Fibroblast of lung (primary cell): Measurements from ENCODE around the gene SLC23A1. TPM values are rescaled to one million over a fixed set of nuclear protein-coding genes. Genes with fewer than 3 reads are reported as not detected.

ENCODE experiments used
- DNase-seq, 2 donors: peaks; one replicate each; pipeline versions ENCODE4 v3.0.0 to v3.0.0-alpha.2; 2010; ENCODE audit warnings: low read depth in 2 of 2
- H2AFZ ChIP-seq: 2 replicates; pipeline ENCODE4 v1.5.1; 2012; ENCODE audit warnings: low read length, control low read depth, inconsistent platforms
- H3K27ac ChIP-seq: 2 replicates; pipeline ENCODE4 v1.5.1; 2011; ENCODE audit warnings: low read length, control low read depth; ENCODE audit not compliant: insufficient read depth
- H3K27me3 ChIP-seq: 2 replicates; pipeline ENCODE4 v1.5.1; 2011; ENCODE audit warnings: mild to moderate bottlenecking, low read length; ENCODE audit not compliant: control insufficient read depth, insufficient read depth
- H3K36me3 ChIP-seq: 2 replicates; pipeline ENCODE4 v1.5.1; 2011; ENCODE audit warnings: low read length; ENCODE audit not compliant: control insufficient read depth, insufficient read depth
- H3K4me1 ChIP-seq: 2 replicates; pipeline ENCODE4 v1.5.1; 2011; ENCODE audit warnings: low read length; ENCODE audit not compliant: control insufficient read depth, insufficient read depth; ENCODE audit errors: extremely low read depth
- H3K4me2 ChIP-seq: 2 replicates; pipeline ENCODE4 v1.5.1; 2011; ENCODE audit warnings: low read length, control low read depth; ENCODE audit not compliant: insufficient read depth; ENCODE audit errors: extremely low read depth
- H3K4me3 ChIP-seq, 4 experiments: fragments of 200-600 bp in 1 of 4; sonication (generic) in 1 of 4; replicated peaks in 1 of 4; 2 replicates each; pipeline ENCODE4 v1.5.1; 2011 to 2016; ENCODE audit warnings: low read length in 4 of 4, low read depth in 3 of 4, mild to moderate bottlenecking in 3 of 4, control low read depth in 2 of 4, inconsistent platforms in 1 of 4, mixed read lengths in 1 of 4; ENCODE audit not compliant: insufficient read depth in 1 of 4; ENCODE audit errors: control extremely low read depth in 1 of 4
- H3K79me2 ChIP-seq: 2 replicates; pipeline ENCODE4 v1.5.1; 2012; ENCODE audit warnings: mild to moderate bottlenecking, low read length, inconsistent platforms; ENCODE audit not compliant: control insufficient read depth, insufficient read depth
- H3K9ac ChIP-seq: 2 replicates; pipeline ENCODE4 v1.5.1; 2011; ENCODE audit warnings: mild to moderate bottlenecking, low read length, control low read depth; ENCODE audit not compliant: insufficient read depth
- H3K9me3 ChIP-seq: 2 replicates; pipeline ENCODE4 v1.5.1; 2012; ENCODE audit warnings: low read depth, low read length; ENCODE audit not compliant: control insufficient read depth, insufficient read depth
- H4K20me1 ChIP-seq: 2 replicates; pipeline ENCODE4 v1.5.1; 2011; ENCODE audit warnings: low read length; ENCODE audit not compliant: control insufficient read depth, insufficient read depth; ENCODE audit errors: extremely low read depth
- EZH2 ChIP-seq: IDR thresholded peaks from 2 replicates; pipeline ENCODE4 v1.5.1; 2012; ENCODE audit warnings: low read length, control low read depth, mild to moderate bottlenecking; ENCODE audit errors: missing control alignments
- polyA plus RNA-seq, 2 donors: library from polyadenylated mRNA; depleted of rRNA in 1 of 2; stranded (reverse) in 1 of 2; unstranded in 1 of 2; fragments of >200 nt; gene quantifications; 2 replicates each; pipeline ENCODE4 v1.2.1, GENCODE V29; 2011 to 2012; ENCODE audit warnings: missing spikeins in 1 of 2
- total RNA-seq: library from RNA; depleted of rRNA; stranded (reverse); fragments of >200 nt; gene quantifications from 2 replicates; pipeline ENCODE4 v1.2.1, GENCODE V29; 2014
- TF ChIP-seq, protein P1 (sequence below), 2 donors: IDR thresholded peaks in 1 of 2; conservative IDR thresholded peaks in 1 of 2; 1 replicate in 1 of 2; 2 replicates in 1 of 2; pipeline ENCODE4 v1.5.1; 2011 to 2012; ENCODE audit warnings: low read length in 2 of 2, control low read depth in 1 of 2, inconsistent platforms in 1 of 2, low read depth in 1 of 2, mild to moderate bottlenecking in 1 of 2

SLC23A1 gene
- total and polyA plus RNA-seq, 2 donors (not counting 1 experiment from before 2014, with no cell fraction given), result not detected

DNA sequence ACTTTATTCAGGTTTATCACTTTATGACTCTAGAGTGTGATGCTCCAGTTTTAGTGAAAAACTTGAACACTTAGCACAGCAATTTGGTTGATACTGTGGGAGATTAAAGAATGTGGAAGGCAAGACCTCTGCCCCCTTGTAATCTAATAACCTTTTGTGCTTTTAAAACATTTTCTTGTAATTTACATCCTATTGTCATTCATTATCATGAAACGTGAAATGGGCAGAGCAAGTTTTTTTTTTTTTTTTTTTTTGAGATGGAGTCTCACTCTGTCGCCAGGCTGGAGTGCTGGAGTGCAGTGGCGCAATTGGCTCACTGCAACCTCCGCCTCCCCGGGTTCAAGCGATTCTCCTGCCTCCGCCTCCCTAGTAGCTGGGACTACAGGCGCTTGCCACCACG, 39.6 kb downstream of the SLC23A1 start:
- H3K9ac ChIP-seq, result no peak overlapping the region
- TF ChIP-seq, protein P1, sequence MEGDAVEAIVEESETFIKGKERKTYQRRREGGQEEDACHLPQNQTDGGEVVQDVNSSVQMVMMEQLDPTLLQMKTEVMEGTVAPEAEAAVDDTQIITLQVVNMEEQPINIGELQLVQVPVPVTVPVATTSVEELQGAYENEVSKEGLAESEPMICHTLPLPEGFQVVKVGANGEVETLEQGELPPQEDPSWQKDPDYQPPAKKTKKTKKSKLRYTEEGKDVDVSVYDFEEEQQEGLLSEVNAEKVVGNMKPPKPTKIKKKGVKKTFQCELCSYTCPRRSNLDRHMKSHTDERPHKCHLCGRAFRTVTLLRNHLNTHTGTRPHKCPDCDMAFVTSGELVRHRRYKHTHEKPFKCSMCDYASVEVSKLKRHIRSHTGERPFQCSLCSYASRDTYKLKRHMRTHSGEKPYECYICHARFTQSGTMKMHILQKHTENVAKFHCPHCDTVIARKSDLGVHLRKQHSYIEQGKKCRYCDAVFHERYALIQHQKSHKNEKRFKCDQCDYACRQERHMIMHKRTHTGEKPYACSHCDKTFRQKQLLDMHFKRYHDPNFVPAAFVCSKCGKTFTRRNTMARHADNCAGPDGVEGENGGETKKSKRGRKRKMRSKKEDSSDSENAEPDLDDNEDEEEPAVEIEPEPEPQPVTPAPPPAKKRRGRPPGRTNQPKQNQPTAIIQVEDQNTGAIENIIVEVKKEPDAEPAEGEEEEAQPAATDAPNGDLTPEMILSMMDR (conservative IDR thresholded peaks at IDR 0.05 in 1 of 2, IDR thresholded peaks at IDR 0.05 in 1 of 2; ENCODE audit: low read depth in 1 of 2, low read length in 2 of 2), result no peak
- TF ChIP-seq EZH2, result no peak
- H3K79me2 ChIP-seq, result peaks cover 59% of the 10 kb centered on the region
- no peaks in the 10 kb centered on the region for H3K9me3 ChIP-seq
- peak overlapping the region; percentile 84 to 98 (median 92) for H3K4me3 ChIP-seq
- no peak for DNase-seq
- no peaks in the 10 kb centered on the region for H3K27me3 ChIP-seq
- no peaks in the 10 kb centered on the region for H4K20me1 ChIP-seq
- H3K36me3 ChIP-seq, result no peaks in the 10 kb centered on the region
- H3K4me2 ChIP-seq, result peak overlapping the region; percentile 94
- H3K27ac ChIP-seq, result no peak overlapping the region
- no peak overlapping the region for H2AFZ ChIP-seq
- H3K4me1 ChIP-seq, result peaks cover 4% of the 10 kb centered on the region

DNA sequence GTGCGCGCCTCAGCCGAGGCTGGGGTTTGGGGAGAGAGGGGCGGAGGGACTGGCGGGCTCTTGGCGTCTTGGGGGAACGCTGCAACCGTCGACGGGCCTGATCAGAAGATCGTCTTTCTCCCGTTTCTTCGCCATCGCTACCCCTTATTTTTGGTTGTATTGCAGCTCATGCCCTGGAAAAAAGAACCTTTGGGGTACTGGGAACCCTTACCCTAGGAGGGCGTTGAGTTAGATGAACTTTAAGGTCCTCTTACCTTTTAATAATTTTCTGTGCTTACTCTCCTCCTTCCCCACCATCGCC, 40.7 kb downstream of the SLC23A1 start:
- Histone ChIP-seq H3K4me3 (peak overlapping the region; percentile 84 to 98 (median 92)), H3K79me2 (peaks cover 48% of the 10 kb centered on the region), H2AFZ (no peak overlapping the region), H3K4me2 (peak overlapping the region; percentile 94), H3K9ac (peak overlapping the region; percentile 95), H3K27ac (peak overlapping the region; percentile 98), H3K9me3 (no peaks in the 10 kb centered on the region), H4K20me1 (no peaks in the 10 kb centered on the region), H3K4me1 (peaks cover 4% of the 10 kb centered on the region), H3K36me3 (no peaks in the 10 kb centered on the region), H3K27me3 (no peaks in the 10 kb centered on the region)
- no peak for DNase-seq
- no peak for TF ChIP-seq EZH2
- TF ChIP-seq, protein P1 (conservative IDR thresholded peaks at IDR 0.05 in 1 of 2, IDR thresholded peaks at IDR 0.05 in 1 of 2; ENCODE audit: low read depth in 1 of 2, low read length in 2 of 2), result no peak

DNA sequence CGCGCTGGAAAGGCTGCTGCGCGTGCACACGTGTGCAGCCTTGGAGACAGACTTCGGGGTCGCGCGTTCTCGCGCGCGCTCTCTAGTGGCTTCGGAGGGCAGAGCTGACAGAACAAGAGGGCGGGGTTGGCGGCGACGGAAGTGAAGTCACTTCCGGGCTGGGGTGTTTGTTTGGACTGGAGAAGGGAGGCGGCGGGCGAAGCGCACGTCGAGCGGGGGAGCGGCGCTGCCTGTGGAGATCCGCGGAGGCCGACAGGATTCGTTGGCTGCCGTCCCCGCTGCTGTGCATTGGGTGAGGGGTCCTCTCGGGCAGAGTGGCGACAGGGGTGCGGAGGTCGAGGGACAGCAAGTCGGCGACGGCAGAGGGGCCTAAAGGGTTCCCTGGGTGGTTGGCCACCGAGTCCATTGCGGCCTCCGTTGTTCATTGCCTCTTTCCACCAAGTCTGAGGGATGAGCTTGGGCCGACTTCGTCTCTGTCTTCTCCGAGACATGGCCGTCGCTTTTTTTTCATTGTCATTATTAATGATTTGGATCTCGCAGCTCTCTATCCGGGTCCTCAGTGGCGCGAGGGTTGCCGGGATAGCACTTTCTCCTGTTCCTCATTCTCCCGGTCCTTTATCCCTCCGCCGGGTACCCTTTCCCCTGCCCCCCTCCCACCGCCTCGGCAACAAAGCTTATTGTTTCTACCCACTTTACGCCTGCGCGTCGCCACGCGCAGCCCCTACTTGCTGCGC, 41.2 kb downstream of the SLC23A1 start, which contains the start of gene PAIP2:
Gene PAIP2 (plus strand): TSS at position 166 of the 734 bp plus-strand sequence. CDS start 21,931 bp downstream, outside the sequence.
- Histone ChIP-seq H3K9me3 (no peaks in the 10 kb centered on the region), H4K20me1 (no peaks in the 10 kb centered on the region), H2AFZ (peak within 1 kb of the TSS; percentile 59)

More for the DNA sequence above, 41.2 kb downstream of the SLC23A1 start, which contains the start of gene PAIP2:
- peak within 1 kb of the TSS; percentile 95 for H3K9ac ChIP-seq
- H3K36me3 ChIP-seq, result no peaks in the 10 kb centered on the region
- peak within 1 kb of the TSS; percentile 94 for H3K4me2 ChIP-seq
- TF ChIP-seq, protein P1 (conservative IDR thresholded peaks at IDR 0.05 in 1 of 2, IDR thresholded peaks at IDR 0.05 in 1 of 2; ENCODE audit: low read depth in 1 of 2, low read length in 2 of 2), result peak; percentile 60 to 73
- TF ChIP-seq EZH2, result no peak
- peak within 1 kb of the TSS; percentile 98 for H3K27ac ChIP-seq
- peaks cover 45% of the 10 kb centered on the region for H3K79me2 ChIP-seq
- H3K27me3 ChIP-seq, result no peaks in the 10 kb centered on the region
- peak; percentile 97 for DNase-seq
- peaks cover 4% of the 10 kb centered on the region for H3K4me1 ChIP-seq
- peak within 1 kb of the TSS; percentile 84 to 98 (median 92) for H3K4me3 ChIP-seq
